Dermis blood vessel endothelial cell (primary cell): ENCODE measurements around the gene ZNF814. TPM values are rescaled to one million over a fixed set of nuclear protein-coding genes. Genes with fewer than 3 reads are reported as not detected.
A peak's percentile ranks its signal among the peaks of the same experiment; 100 is the strongest.
"Not testable (repeated sequence)": the region's sequence is repeated elsewhere in the genome, so short reads cannot be mapped to it uniquely, and the experiment has no call there.

Experiments used
- DNase-seq: peaks from one replicate; pipeline ENCODE4 v3.0.0; 2010
- total RNA-seq: library from RNA; depleted of rRNA; stranded (reverse); fragments of >200 nt; gene quantifications from 2 replicates; pipeline ENCODE4 v1.2.3, GENCODE V29; 2014

Gene ZNF814
- total RNA-seq, 1 donor from 2014 or later: 4.1 TPM

GRCh38 chr19:57815247-57816075 is 73.4 kb downstream of the ZNF814 start:
- DNase-seq: no peak

- peak; percentile 94 for DNase-seq
Observed at GRCh38 chr19:57814505-57815246, 74.2 kb downstream of the ZNF814 start, which contains the start of gene ZNF552. TSS of gene ZNF552 (minus strand) at chr19:57814913. CDS start at chr19:57814743, 170 bp downstream.

- DNase-seq: no peak
Observed at GRCh38 chr19:57813919-57814504, 74.8 kb downstream of the ZNF814 start.

- not testable (repeated sequence) for DNase-seq
Observed at GRCh38 chr19:57812975-57813820, 75.6 kb downstream of the ZNF814 start.

GRCh38 chr19:57812226-57812625 is 76.6 kb downstream of the ZNF814 start:
- DNase-seq: no peak

- DNase-seq: not testable (repeated sequence)
Observed at GRCh38 chr19:57810410-57811295, 78.2 kb downstream of the ZNF814 start.

- DNase-seq: no peak
Observed at GRCh38 chr19:57807541-57807940, 81.3 kb downstream of the ZNF814 start.

- peak; percentile 58 for DNase-seq
Observed at GRCh38 chr19:57803594-57804325, 85.1 kb downstream of the ZNF814 start.

GRCh38 chr19:57803265-57803593 is 85.6 kb downstream of the ZNF814 start:
- no peak for DNase-seq

- DNase-seq: no peak
Observed at GRCh38 chr19:57802269-57802668, 86.6 kb downstream of the ZNF814 start.

GRCh38 chr19:57800696-57801095 is 88.1 kb downstream of the ZNF814 start:
- no peak for DNase-seq

Other genes starting within 250 kb of the ZNF814 start
- gene ZSCAN4, start 220.1 kb downstream of the ZNF814 start, total RNA-seq: not detected in 2 replicates
- gene ZNF551, start 207.1 kb downstream of the ZNF814 start, total RNA-seq: 8.9 and 9.5 TPM in 2 replicates
- 1.3 and 2.4 TPM in 2 replicates for gene ZNF154, start 179.8 kb downstream of the ZNF814 start, total RNA-seq
- 9.8 and 10.0 TPM in 2 replicates for gene ZNF671, start 161.4 kb downstream of the ZNF814 start, total RNA-seq
- gene ZNF776, start 142.2 kb downstream of the ZNF814 start, total RNA-seq: 14.6 and 18.1 TPM in 2 replicates
- gene ZNF586, start 119.4 kb downstream of the ZNF814 start, total RNA-seq: 13.1 and 31.0 TPM in 2 replicates
- gene ZNF552, start 74.1 kb downstream of the ZNF814 start, total RNA-seq: 7.4 and 9.9 TPM in 2 replicates
- 24.2 and 27.2 TPM in 2 replicates for gene ZNF587B, start 58.7 kb downstream of the ZNF814 start, total RNA-seq
- 29.4 and 36.3 TPM in 2 replicates for gene ZNF587, start 39.2 kb downstream of the ZNF814 start, total RNA-seq
- 15.2 and 18.9 TPM in 2 replicates for gene ZNF417, start 27.6 kb upstream of the ZNF814 start, total RNA-seq
- 4.3 and 4.9 TPM in 2 replicates for gene ZNF418, start 46.4 kb upstream of the ZNF814 start, total RNA-seq
- gene ZNF256, start 58.7 kb upstream of the ZNF814 start, total RNA-seq: 4.1 and 4.5 TPM in 2 replicates
- gene C19orf18, start 85.5 kb upstream of the ZNF814 start, total RNA-seq: 0.34 TPM in 1 of 2 replicates, not detected in the other
- 13.3 and 16.7 TPM in 2 replicates for gene ZNF606, start 113.8 kb upstream of the ZNF814 start, total RNA-seq
- not detected in 2 replicates for gene ZSCAN1, start 145.0 kb upstream of the ZNF814 start, total RNA-seq
- 1.7 and 2.4 TPM in 2 replicates for gene ZNF135, start 170.2 kb upstream of the ZNF814 start, total RNA-seq
- gene ZSCAN18, start 209.2 kb upstream of the ZNF814 start, total RNA-seq: 44.4 and 45.1 TPM in 2 replicates